Stimulated activated naive CD8-positive, alpha-beta T cell treated with anti-CD3 and anti-CD28 coated beads, Interleukin-15, Interleukin-2, amounts not matched to agents 100 U/mL and 50 U/mL, for 24 hours (primary cell): ENCODE results near the gene SMARCD3.

Source experiments
- ATAC-seq: fragments of 150-1000 bp; cut with Tn5 transposase; one replicate; pipeline ENCODE4 v1.10.0; 2021
- DNase-seq: peaks from one replicate; pipeline ENCODE4 v3.0.0; 2021

The SMARCD3 gene

GRCh38 chr7:151236406-151236805 lies 12.1 kb downstream of the SMARCD3 start:
- ATAC-seq (no peak), DNase-seq (no peak)

GRCh38 chr7:151235091-151235787 lies 13.3 kb downstream of the SMARCD3 start:
- DNase-seq, result no peak
- no peak for ATAC-seq

- DNase-seq (no peak), ATAC-seq (no peak)
Measured at GRCh38 chr7:151233804-151234203, 14.7 kb downstream of the SMARCD3 start.

- DNase-seq (peak; percentile 81), ATAC-seq (peak; percentile 86)
Measured at GRCh38 chr7:151232917-151233701, 15.4 kb downstream of the SMARCD3 start.

- ATAC-seq, result peak; percentile 93
- peak; percentile 94 for DNase-seq
Measured at GRCh38 chr7:151232091-151232916, 16.2 kb downstream of the SMARCD3 start, which contains the start of gene CHPF2. Gene CHPF2 (plus strand): TSS chr7:151232483. CDS start chr7:151234012, 1,529 bp downstream.

- ATAC-seq (no peak), DNase-seq (no peak)
Measured at GRCh38 chr7:151231080-151231479, 17.4 kb downstream of the SMARCD3 start.

- no peak for DNase-seq
- ATAC-seq, result no peak
Measured at GRCh38 chr7:151229249-151229648, 19.2 kb downstream of the SMARCD3 start.

- no peak for DNase-seq
- ATAC-seq, result no peak
Measured at GRCh38 chr7:151228024-151228866, 20.2 kb downstream of the SMARCD3 start.

GRCh38 chr7:151226875-151227782 lies 21.4 kb downstream of the SMARCD3 start, which contains the start of gene ABCF2:
Gene ABCF2 (minus strand): TSS chr7:151227205. CDS start chr7:151226458, 747 bp downstream.
- DNase-seq (peak; percentile 99), ATAC-seq (peak; percentile 100)

GRCh38 chr7:151226560-151226874 lies 22.0 kb downstream of the SMARCD3 start:
- no peak for DNase-seq
- ATAC-seq, result no peak

GRCh38 chr7:151225948-151226510 lies 22.5 kb downstream of the SMARCD3 start:
- DNase-seq (no peak), ATAC-seq (no peak)

GRCh38 chr7:151223728-151224127 lies 24.8 kb downstream of the SMARCD3 start:
- no peak for DNase-seq
- ATAC-seq, result no peak

- ATAC-seq, result peak; percentile 16
- no peak for DNase-seq
Measured at GRCh38 chr7:151218170-151218569, 30.3 kb downstream of the SMARCD3 start.

- no peak for DNase-seq
- ATAC-seq, result no peak
Measured at GRCh38 chr7:151215396-151215795, 33.1 kb downstream of the SMARCD3 start.

- DNase-seq, result no peak
- ATAC-seq, result no peak
Measured at GRCh38 chr7:151213826-151214225, 34.7 kb downstream of the SMARCD3 start.

GRCh38 chr7:151212626-151213025 lies 35.9 kb downstream of the SMARCD3 start:
- no peak for ATAC-seq
- no peak for DNase-seq

- ATAC-seq (no peak), DNase-seq (no peak)
Measured at GRCh38 chr7:151211155-151211772, 37.2 kb downstream of the SMARCD3 start.

- DNase-seq, result no peak
- ATAC-seq, result no peak
Measured at GRCh38 chr7:151210087-151210854, 38.2 kb downstream of the SMARCD3 start, which contains the start of gene H2BK1. Gene H2BK1 (minus strand): TSS chr7:151210488. CDS start chr7:151210318, 170 bp downstream.

GRCh38 chr7:151209588-151209987 lies 38.9 kb downstream of the SMARCD3 start:
- ATAC-seq (no peak), DNase-seq (no peak)
